Measurements from ENCODE around the gene CIITA. TPM values are rescaled to one million over a fixed set of nuclear protein-coding genes. Genes with fewer than 3 reads are reported as not detected.

Gene CIITA
- total and polyA plus RNA-seq, 10 of the 15 experiments (the other 5 are each of a cell fraction or from before 2014, with no cell fraction given), result 11.5 to 145 (median 49.7) TPM

DNA sequence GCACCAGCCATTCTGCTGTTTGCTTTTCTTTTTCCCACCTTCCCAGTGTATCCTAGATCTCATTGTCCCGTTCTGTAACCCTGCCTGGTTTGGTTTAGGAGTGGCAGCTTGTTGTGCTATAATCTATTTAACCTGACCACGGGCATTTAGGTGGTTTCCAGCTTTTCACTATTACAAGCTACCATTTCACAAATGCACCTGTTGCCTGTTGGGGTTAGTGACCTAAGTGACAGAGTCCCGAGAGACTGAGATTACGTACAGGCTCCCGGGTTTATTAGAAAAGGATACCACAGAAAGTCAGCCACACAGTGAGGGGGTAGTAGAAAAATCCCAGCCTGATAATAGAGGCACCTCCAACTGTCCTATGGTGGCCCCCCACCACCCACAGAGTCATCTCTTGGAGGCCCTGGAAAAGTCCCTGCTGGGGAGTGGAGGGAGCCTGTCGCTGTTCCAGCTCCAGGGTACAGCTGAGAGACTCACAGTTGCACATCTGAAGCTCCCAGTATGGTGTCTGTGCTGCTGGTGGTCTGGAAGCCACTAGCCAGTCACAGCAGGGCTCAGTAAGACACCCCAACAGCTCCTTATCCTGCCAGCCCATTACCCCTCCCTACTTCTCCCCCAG, 88.5 kb downstream of the CIITA start (continued):
- TF ChIP-seq, protein P1, sequence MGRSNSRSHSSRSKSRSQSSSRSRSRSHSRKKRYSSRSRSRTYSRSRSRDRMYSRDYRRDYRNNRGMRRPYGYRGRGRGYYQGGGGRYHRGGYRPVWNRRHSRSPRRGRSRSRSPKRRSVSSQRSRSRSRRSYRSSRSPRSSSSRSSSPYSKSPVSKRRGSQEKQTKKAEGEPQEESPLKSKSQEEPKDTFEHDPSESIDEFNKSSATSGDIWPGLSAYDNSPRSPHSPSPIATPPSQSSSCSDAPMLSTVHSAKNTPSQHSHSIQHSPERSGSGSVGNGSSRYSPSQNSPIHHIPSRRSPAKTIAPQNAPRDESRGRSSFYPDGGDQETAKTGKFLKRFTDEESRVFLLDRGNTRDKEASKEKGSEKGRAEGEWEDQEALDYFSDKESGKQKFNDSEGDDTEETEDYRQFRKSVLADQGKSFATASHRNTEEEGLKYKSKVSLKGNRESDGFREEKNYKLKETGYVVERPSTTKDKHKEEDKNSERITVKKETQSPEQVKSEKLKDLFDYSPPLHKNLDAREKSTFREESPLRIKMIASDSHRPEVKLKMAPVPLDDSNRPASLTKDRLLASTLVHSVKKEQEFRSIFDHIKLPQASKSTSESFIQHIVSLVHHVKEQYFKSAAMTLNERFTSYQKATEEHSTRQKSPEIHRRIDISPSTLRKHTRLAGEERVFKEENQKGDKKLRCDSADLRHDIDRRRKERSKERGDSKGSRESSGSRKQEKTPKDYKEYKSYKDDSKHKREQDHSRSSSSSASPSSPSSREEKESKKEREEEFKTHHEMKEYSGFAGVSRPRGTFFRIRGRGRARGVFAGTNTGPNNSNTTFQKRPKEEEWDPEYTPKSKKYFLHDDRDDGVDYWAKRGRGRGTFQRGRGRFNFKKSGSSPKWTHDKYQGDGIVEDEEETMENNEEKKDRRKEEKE (IDR thresholded peaks at IDR 0.05), result no peak
- peak; percentile 70 for TF ChIP-seq ZNF217 (IDR thresholded peaks at IDR 0.05)
- TF ChIP-seq, protein P2, sequence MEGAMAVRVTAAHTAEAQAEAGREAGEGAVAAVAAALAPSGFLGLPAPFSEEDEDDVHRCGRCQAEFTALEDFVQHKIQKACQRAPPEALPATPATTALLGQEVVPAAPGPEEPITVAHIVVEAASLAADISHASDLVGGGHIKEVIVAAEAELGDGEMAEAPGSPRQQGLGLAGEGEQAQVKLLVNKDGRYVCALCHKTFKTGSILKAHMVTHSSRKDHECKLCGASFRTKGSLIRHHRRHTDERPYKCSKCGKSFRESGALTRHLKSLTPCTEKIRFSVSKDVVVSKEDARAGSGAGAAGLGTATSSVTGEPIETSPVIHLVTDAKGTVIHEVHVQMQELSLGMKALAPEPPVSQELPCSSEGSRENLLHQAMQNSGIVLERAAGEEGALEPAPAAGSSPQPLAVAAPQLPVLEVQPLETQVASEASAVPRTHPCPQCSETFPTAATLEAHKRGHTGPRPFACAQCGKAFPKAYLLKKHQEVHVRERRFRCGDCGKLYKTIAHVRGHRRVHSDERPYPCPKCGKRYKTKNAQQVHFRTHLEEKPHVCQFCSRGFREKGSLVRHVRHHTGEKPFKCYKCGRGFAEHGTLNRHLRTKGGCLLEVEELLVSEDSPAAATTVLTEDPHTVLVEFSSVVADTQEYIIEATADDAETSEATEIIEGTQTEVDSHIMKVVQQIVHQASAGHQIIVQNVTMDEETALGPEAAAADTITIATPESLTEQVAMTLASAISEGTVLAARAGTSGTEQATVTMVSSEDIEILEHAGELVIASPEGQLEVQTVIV (IDR thresholded peaks at IDR 0.05; ENCODE audit: borderline replicate concordance, partially characterized antibody), result no peak
- TF ChIP-seq CREM (IDR thresholded peaks at IDR 0.05; ENCODE audit: low read depth), result peak; percentile 95
- peak; percentile 96 for TF ChIP-seq ATF7 (IDR thresholded peaks at IDR 0.05; ENCODE audit: low read depth)
- TF ChIP-seq, protein P3, sequence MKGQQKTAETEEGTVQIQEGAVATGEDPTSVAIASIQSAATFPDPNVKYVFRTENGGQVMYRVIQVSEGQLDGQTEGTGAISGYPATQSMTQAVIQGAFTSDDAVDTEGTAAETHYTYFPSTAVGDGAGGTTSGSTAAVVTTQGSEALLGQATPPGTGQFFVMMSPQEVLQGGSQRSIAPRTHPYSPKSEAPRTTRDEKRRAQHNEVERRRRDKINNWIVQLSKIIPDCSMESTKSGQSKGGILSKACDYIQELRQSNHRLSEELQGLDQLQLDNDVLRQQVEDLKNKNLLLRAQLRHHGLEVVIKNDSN (IDR thresholded peaks at IDR 0.05; ENCODE audit: borderline replicate concordance, extremely low read length, insufficient read depth, low read depth, low read length), result no peak
- no peak for TF ChIP-seq SIX5 (IDR thresholded peaks at IDR 0.05; ENCODE audit: low read depth, low read length, severe bottlenecking)
- peak; percentile 84 for TF ChIP-seq JUNB (IDR thresholded peaks at IDR 0.05)
- TF ChIP-seq NFIC (IDR thresholded peaks at IDR 0.05; ENCODE audit: low read depth, low read length), result peak; percentile 95
